HepG2 (cell line): ENCODE measurements around the gene COL9A3. TPM values are rescaled to one million over a fixed set of nuclear protein-coding genes. Genes with fewer than 3 reads are reported as not detected.

Source experiments
- FOXK2 ChIP-seq: fragments of 450-650 bp; IDR thresholded peaks from 2 replicates; pipeline ENCODE4 v1.6.1; 2016
- HNRNPUL1 ChIP-seq: fragments of 200-400 bp; formaldehyde crosslinking; IDR thresholded peaks from 2 replicates; pipeline ENCODE4 v1.6.1; 2017; ENCODE audit warnings: low read depth, mild to moderate bottlenecking, low read length, moderate library complexity
- KAT7 ChIP-seq: IDR thresholded peaks from 2 replicates; pipeline ENCODE4 v1.6.1; 2018; ENCODE audit warnings: borderline replicate concordance, missing compliant biosample characterization
- LBX2 ChIP-seq: sonication (generic); formaldehyde crosslinking; IDR thresholded peaks from 2 replicates; pipeline ENCODE4 v1.5.0; 2020; ENCODE audit warnings: missing genetic modification reagents, mild to moderate bottlenecking, borderline replicate concordance
- MYC ChIP-seq: sonication (generic); formaldehyde crosslinking; IDR thresholded peaks from 2 replicates; pipeline ENCODE4 v1.9.0; 2021; ENCODE audit warnings: missing genetic modification reagents, borderline replicate concordance
- SPEN ChIP-seq: sonication (generic); formaldehyde crosslinking; IDR thresholded peaks from 2 replicates; pipeline ENCODE4 v1.5.1; 2020; ENCODE audit warnings: low read depth, mild to moderate bottlenecking, missing genetic modification reagents
- ZEB1 ChIP-seq: IDR thresholded peaks from 2 replicates; pipeline ENCODE4 v1.6.1; 2012; ENCODE audit warnings: mild to moderate bottlenecking, low read depth, inconsistent platforms; ENCODE audit not compliant: insufficient replicate concordance
- ZFP36 ChIP-seq: fragments of 150-350 bp; IDR thresholded peaks from 2 replicates; pipeline ENCODE4 v1.6.1; 2018; ENCODE audit warnings: borderline replicate concordance, low read length, low read depth; ENCODE audit not compliant: partially characterized antibody
- ZFP36L2 ChIP-seq: sonication (generic); formaldehyde crosslinking; IDR thresholded peaks from 2 replicates; pipeline ENCODE4 v1.4.0; 2020; ENCODE audit warnings: missing genetic modification reagents
- ZNF251 ChIP-seq: sonication (generic); formaldehyde crosslinking; IDR thresholded peaks from 2 replicates; pipeline ENCODE4 v1.9.0; 2021; ENCODE audit warnings: mild to moderate bottlenecking, missing genetic modification reagents
- ZNF260 ChIP-seq: sonication (generic); formaldehyde crosslinking; IDR thresholded peaks from 2 replicates; pipeline ENCODE4 v1.4.0; 2020; ENCODE audit warnings: missing genetic modification reagents, low read depth, mild to moderate bottlenecking, borderline replicate concordance
- ZNF263 ChIP-seq: sonication (generic); formaldehyde crosslinking; IDR thresholded peaks from 2 replicates; pipeline ENCODE4 v1.4.0; 2020; ENCODE audit warnings: missing genetic modification reagents
- ZNF280D ChIP-seq: sonication (generic); formaldehyde crosslinking; IDR thresholded peaks from 2 replicates; pipeline ENCODE4 v1.5.1; 2020; ENCODE audit warnings: mild to moderate bottlenecking, missing genetic modification reagents
- ZNF75D ChIP-seq: sonication (generic); formaldehyde crosslinking; IDR thresholded peaks from 2 replicates; pipeline ENCODE4 v1.8.1; 2023; ENCODE audit warnings: missing genetic modification reagents, mild to moderate bottlenecking, borderline replicate concordance
- ZNF775 ChIP-seq: sonication (generic); formaldehyde crosslinking; IDR thresholded peaks from 2 replicates; pipeline ENCODE4 v1.4.0; 2020; ENCODE audit warnings: missing genetic modification reagents, mild to moderate bottlenecking, moderate library complexity, borderline replicate concordance
- polyA plus RNA-seq, 8 experiments: library from polyadenylated mRNA; depleted of rRNA in 3 of 8; stranded (reverse) in 7 of 8; unstranded in 1 of 8; fragments of >200 nt; fragmentation: Illumina TruSeq in 4 of 8; extraction: Trizol in 4 of 8; gene quantifications; 2 replicates each; pipeline versions ENCODE4 v1.2.1 to v1.2.3, GENCODE V29; 2011 to 2016; ENCODE audit warnings: low read depth in 4 of 8, missing spikeins in 1 of 8, mixed read lengths in 1 of 8; ENCODE audit not compliant: insufficient read depth in 1 of 8
- total RNA-seq, 5 experiments: library from RNA; depleted of rRNA; stranded (reverse); fragments of >200 nt; fragmentation: Illumina TruSeq; extraction: Trizol; gene quantifications; 2 replicates each; pipeline ENCODE4 v1.2.3, GENCODE V29; 2016; ENCODE audit warnings: low read depth in 1 of 5
- TF ChIP-seq, protein P1 (sequence below): sonication (generic); formaldehyde crosslinking; IDR thresholded peaks from 2 replicates; pipeline ENCODE4 v1.4.0; 2020; ENCODE audit warnings: mild to moderate bottlenecking, missing genetic modification reagents, borderline replicate concordance
- TF ChIP-seq, protein P2 (sequence below): sonication (generic); formaldehyde crosslinking; IDR thresholded peaks from 2 replicates; pipeline ENCODE4 v1.5.0; 2020; ENCODE audit warnings: mild to moderate bottlenecking, missing genetic modification reagents
- TF ChIP-seq, protein P3 (sequence below): sonication (generic); formaldehyde crosslinking; IDR thresholded peaks from 2 replicates; pipeline ENCODE4 v1.4.0; 2020; ENCODE audit warnings: missing genetic modification reagents

COL9A3 gene
- total and polyA plus RNA-seq, 2 of the 13 experiments (the other 11 are each of a cell fraction or from before 2014, with no cell fraction given), result 155 to 204 TPM

GRCh38 chr20:62822788-62823651, 6.2 kb downstream of the COL9A3 start (continued):
- TF ChIP-seq MYC (CRISPR knock-in tag) (no peak; the same call in 1 of the 2 replicates), LBX2 (no peak), ZNF280D (peak; percentile 95), HNRNPUL1 (no peak), KAT7 (CRISPR knock-in tag) (peak; percentile 78; the same call in 1 of the 2 replicates), ZNF260 (CRISPR knock-in tag) (no peak), ZNF263 (CRISPR knock-in tag) (peak; percentile 67; the same call in 1 of the 2 replicates), ZNF75D (no peak), ZNF251 (0 out of 2 replicates have a peak, but pooled peaks have one; percentile 49), ZEB1 (no peak), ZFP36 (peak; percentile 65), FOXK2 (peak; percentile 77; the same call in 1 of the 2 replicates), SPEN (peak; percentile 90), ZFP36L2 (CRISPR knock-in tag) (no peak), ZNF775 (CRISPR knock-in tag) (no peak)
- TF ChIP-seq, protein P1, sequence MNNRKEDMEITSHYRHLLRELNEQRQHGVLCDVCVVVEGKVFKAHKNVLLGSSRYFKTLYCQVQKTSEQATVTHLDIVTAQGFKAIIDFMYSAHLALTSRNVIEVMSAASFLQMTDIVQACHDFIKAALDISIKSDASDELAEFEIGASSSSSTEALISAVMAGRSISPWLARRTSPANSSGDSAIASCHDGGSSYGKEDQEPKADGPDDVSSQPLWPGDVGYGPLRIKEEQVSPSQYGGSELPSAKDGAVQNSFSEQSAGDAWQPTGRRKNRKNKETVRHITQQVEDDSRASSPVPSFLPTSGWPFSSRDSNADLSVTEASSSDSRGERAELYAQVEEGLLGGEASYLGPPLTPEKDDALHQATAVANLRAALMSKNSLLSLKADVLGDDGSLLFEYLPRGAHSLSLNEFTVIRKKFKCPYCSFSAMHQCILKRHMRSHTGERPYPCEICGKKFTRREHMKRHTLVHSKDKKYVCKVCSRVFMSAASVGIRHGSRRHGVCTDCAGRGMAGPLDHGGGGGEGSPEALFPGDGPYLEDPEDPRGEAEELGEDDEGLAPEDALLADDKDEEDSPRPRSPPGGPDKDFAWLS (CRISPR knock-in tag), result no peak
- TF ChIP-seq, protein P2, sequence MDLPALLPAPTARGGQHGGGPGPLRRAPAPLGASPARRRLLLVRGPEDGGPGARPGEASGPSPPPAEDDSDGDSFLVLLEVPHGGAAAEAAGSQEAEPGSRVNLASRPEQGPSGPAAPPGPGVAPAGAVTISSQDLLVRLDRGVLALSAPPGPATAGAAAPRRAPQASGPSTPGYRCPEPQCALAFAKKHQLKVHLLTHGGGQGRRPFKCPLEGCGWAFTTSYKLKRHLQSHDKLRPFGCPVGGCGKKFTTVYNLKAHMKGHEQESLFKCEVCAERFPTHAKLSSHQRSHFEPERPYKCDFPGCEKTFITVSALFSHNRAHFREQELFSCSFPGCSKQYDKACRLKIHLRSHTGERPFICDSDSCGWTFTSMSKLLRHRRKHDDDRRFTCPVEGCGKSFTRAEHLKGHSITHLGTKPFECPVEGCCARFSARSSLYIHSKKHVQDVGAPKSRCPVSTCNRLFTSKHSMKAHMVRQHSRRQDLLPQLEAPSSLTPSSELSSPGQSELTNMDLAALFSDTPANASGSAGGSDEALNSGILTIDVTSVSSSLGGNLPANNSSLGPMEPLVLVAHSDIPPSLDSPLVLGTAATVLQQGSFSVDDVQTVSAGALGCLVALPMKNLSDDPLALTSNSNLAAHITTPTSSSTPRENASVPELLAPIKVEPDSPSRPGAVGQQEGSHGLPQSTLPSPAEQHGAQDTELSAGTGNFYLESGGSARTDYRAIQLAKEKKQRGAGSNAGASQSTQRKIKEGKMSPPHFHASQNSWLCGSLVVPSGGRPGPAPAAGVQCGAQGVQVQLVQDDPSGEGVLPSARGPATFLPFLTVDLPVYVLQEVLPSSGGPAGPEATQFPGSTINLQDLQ (CRISPR knock-in tag), result no peak; the same call in 1 of the 2 replicates
- TF ChIP-seq, protein P3, sequence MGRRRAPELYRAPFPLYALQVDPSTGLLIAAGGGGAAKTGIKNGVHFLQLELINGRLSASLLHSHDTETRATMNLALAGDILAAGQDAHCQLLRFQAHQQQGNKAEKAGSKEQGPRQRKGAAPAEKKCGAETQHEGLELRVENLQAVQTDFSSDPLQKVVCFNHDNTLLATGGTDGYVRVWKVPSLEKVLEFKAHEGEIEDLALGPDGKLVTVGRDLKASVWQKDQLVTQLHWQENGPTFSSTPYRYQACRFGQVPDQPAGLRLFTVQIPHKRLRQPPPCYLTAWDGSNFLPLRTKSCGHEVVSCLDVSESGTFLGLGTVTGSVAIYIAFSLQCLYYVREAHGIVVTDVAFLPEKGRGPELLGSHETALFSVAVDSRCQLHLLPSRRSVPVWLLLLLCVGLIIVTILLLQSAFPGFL, result no peak
